GM18858 (cell line): ENCODE data around the gene MYO5B.
"Not testable (repeated sequence)": the region's sequence is repeated elsewhere in the genome, so short reads cannot be mapped to it uniquely, and the experiment has no call there.

Source experiments
- ATAC-seq: cut with Tn5 transposase; IDR thresholded peaks from one replicate; pipeline ENCODE4 v1.9.1; 2021; ENCODE audit not compliant: unreplicated experiment

Gene MYO5B

DNA sequence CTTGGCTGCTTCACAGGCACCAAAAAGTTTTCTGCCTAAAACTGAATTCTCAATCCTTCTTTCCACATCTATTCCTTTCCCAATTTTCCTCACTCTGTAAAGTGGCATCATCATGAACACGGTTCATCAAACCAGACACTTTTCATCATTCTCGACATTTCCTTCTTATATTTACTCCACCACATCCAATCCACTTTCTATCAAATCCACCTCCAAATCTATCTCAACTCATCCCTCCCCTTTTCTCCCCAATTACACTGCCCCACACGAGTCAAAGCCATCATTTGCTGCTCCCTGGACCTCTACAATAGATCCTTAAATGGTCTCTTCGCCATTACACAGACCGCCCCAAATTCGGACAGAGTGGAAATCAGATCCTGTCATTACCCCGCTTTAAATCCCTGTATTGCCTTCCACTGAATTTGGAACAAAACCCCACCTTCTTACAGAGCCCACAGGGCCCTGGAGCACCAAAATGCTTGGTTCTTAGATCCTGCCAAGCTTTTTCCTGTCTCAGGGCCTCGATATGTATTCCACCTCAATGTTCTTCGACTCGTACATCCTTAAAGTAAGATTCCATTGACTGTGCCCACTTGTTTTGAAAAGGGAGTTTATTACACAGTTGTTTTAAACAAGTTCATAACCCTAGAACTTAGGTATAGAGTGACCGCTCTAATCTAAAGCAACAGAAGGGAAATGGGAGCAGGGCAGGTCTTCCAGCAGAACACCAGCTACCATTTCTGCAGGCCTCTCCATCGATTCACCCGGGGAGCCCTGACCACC is 382.5 kb downstream of the MYO5B start:
- ATAC-seq, result no peak

DNA sequence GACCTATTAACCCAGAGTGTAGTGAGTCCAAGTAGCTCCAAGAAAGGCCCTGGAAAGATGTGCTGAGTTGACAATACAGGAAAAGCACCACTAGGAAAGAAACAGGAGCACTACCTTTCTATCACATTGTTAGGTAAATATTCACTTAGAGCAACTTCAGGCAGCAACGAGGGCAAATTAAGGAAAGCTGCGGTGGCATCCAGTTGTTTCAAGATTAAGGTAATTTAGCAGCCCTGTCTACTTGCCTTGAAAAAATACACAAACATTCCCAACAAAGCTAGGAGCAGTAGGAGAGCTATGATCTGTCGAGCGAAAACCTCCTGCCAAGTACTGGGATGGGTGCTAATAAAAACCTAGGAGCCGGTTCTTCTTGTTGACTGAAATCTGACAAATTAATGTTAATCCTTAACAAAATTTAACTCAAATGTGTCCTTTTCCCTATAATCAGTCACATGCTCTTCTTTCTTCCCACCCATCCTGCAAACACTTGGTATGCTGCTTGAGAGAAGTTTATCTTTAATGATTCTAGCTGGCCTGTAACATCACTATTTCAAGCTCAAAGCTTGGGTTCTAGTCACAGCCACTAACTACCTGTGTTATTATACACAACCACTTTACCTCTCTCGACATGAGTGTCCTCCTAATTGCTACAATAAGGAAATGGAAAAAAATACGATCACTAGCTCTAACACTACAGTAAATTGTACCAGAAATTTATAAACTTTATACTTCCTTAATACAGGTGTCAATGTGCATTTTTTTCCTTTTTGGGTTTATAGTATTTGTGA is 383.6 kb downstream of the MYO5B start:
- no peak for ATAC-seq

GRCh38 chr18:49808553-49809191 is 386.3 kb downstream of the MYO5B start:
- not testable (repeated sequence) for ATAC-seq

GRCh38 chr18:49804096-49804495 is 390.9 kb downstream of the MYO5B start:
- no peak for ATAC-seq

GRCh38 chr18:49802623-49803022 is 392.3 kb downstream of the MYO5B start:
- no peak for ATAC-seq

- ATAC-seq, result not testable (repeated sequence)
Measured at GRCh38 chr18:49800491-49800890, 394.5 kb downstream of the MYO5B start.

DNA sequence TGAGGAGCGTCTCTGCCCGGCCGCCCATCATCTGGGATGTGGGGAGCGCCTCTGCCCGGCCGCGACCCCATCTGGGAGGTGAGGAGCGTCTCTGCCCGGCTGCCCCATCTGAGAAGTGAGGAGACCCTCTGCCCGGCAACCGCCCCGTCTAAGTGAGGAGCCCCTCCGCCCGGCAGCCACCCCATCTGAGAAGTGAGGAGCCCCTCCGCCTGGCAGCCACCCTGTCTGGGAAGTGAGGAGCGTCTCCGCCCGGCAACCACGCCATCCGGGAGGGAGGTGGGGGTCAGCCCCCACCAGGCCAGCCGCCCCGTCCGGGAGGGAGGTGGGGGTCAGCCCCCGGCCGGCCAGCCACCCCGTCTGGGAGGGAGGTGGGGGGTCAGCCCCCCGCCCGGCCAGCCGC is 395.1 kb downstream of the MYO5B start:
- ATAC-seq, result not testable (repeated sequence)

GRCh38 chr18:49798001-49798400 is 396.9 kb downstream of the MYO5B start:
- no peak for ATAC-seq

GRCh38 chr18:49795612-49796552 is 399.1 kb downstream of the MYO5B start:
- ATAC-seq, result no peak

DNA sequence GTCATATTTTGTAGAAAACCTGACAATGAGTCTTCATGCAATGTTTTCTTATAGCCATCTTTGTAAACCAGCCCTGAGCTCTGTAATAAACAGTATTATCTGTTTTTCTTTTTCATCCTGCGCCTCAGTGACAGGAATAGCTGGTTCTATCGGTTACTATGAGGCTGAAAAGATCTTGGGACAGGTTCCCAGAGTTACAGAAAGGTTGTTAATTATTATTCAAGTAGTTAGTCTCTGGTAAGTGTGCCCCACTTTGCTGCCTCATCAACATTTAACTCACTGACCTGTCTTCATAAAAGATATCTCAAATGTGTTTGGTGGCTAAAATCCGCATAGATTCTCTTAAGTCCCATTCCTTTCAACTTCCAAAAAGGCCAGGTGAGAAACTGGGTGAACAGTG is 400.2 kb downstream of the MYO5B start:
- no peak for ATAC-seq

DNA sequence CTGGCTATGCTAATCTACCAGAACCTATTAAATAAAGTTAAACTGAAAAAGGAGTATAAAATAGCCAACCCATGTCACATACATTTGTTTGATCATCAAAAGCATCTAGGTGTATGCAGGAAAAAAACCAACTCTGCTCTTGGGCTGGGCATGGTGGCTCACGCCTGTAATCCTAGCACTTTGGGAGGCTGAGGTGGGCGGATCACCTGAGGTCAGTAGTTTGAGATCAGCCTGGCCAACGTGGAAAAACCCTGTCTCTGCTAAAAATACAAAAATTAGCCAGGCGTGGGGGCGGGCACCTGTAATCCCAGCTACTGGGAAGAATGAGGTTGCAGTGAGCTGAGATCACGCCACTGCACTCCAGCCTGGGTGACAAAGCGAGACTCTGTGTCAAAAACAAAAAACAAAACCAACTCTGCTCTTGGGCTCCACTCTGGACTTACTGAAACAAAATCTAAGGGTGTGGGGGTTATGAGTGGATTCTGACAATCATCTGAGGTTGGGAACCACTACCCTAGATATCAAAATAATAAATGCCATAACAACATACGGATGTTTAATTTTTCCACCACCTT is 405.3 kb downstream of the MYO5B start:
- not testable (repeated sequence) for ATAC-seq

DNA sequence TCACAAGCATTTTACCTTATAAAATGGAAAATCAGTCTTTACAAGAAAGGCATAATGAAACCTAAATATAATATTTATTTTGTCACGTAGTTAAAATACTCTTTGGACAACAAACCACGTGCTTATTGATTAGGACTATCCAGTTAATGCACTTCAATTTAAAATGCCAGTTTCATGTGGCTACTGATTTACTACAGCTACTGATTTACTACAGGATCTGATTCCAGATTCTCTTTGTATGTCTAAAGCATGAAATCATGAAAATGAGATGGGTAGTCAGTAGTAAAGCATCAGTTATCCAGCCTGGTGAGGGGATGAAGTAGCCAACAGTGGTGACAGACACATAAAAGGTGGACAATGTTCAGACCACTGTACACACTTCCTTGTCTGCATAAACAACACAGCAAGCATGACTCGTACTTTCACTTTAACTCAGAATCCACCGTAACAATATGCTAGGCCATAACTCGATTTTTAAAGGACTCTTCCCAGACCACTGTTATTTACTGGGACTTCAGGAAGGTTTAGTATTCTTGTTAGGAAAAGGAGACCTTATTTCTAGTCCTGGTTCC is 406.5 kb downstream of the MYO5B start:
- peak; percentile 63 for ATAC-seq

DNA sequence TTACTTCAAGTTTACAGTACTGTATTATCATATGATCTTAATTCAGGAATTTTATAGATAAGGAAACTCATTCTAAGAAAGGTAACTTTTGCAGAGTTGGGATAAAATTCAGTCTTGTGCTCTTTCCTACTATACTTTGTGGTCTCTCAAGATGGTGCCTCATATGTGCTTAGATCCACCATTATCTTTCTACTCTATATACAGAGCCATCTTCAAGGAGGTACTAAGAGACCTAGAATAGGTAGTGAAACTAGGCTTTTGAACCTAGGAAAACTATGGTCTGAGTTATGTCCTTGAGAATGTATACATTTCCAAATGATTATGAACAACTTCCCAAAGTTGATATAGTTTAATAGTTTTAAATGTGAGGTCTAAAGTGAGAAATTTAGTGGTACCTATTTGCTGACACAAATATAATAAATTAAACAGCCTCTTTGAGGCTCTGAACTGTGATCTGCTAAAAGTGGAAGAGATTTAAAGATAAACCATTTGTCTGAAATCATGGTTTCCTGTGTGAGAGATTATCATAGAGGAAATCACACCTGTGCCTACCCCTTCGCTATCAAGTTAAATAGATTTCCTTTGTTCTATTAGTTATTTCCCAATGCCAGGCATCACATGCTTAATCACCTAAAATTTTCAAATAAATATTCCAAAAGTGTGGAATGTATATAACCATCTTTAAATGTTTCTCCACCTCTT is 408.8 kb downstream of the MYO5B start:
- no peak for ATAC-seq

DNA sequence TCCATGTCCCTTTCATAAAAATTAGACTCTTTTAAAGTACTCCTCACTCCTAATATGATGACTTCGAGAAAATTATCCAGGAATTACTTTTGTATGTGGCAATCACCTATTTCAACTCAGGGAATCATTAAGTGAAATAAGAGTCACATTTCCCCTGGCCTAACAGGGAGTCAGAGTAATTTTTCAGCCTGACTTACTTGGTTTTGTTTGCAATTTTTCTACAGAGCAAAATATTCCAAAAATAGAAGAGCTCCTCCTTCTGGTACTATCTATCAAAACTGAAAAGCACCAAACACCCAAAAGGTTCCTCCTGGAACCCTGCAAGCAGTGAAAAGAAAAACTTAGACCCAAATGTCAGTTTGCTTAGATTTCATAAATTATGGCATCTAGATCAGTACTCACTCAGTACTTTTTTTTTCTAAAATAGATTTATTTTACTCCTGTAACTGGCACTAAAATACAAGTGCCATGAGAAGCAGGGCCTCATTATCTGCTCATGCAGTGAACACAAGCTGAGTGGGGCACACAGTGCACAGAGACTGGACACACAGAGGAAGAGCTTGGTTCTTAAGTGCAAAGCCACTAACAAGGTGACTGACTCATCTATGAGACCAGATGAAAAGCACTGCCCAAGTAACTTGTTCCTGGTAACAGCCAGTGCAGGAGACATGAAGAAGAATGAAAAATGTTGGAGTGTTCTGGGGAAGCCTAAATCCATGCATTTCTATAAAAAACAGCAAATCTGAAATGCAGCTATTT is 410.3 kb downstream of the MYO5B start:
- no peak for ATAC-seq

DNA sequence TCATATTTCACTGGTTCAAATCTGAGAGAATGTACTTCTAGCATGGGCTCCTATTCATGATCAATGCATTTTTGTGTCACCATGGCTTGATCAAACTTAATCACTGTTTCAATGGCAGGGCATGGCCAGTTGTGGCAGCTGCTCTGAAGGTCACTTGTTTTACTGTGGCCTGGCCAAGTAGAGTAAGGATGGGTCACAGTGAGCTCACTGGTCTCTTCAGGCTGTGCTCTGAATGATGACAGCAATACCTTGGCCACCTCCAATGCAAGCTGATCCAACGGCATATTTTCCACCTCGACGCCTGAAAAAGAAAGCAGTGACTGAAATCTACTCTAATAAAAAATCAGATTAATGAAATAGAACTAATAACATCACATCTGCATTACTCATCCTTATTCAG is 411.3 kb downstream of the MYO5B start:
- ATAC-seq, result not testable (repeated sequence)

- no peak for ATAC-seq
Measured at GRCh38 chr18:49778826-49779465, 416.0 kb downstream of the MYO5B start.
